ENCODE results near the gene FHAD1.
"Not testable (repeated sequence)": the region's sequence is repeated elsewhere in the genome, so short reads cannot be mapped to it uniquely, and the experiment has no call there.

FHAD1 gene

GRCh38 chr1:15276691-15277446 lies 29.8 kb downstream of the FHAD1 start:
- DNase-seq (ENCODE audit: low read depth): no peak

- no peak for DNase-seq (ENCODE audit: low read depth)
These were observed 30.4 kb downstream of the FHAD1 start for GRCh38 chr1:15277447-15277838.

DNA sequence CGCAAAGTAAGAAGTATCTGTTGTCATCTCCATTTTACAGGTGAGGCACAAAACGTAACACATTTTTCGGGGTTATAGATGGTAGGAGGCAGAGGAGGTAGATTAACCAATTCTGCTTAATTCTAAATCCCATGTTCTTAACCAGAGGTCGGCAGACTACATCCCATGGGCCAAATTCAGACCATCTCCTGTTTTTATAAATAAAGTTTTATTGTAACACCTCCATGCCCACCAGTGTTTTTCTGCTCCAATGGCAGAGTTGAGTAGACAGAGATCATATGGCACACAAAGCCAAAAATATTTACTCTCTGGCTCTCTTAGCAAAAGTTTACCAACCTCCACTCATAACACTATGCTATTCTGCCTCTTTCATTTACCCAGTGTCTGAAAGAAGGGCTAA lies 30.9 kb downstream of the FHAD1 start:
- no peak for DNase-seq (ENCODE audit: low read depth)

DNA sequence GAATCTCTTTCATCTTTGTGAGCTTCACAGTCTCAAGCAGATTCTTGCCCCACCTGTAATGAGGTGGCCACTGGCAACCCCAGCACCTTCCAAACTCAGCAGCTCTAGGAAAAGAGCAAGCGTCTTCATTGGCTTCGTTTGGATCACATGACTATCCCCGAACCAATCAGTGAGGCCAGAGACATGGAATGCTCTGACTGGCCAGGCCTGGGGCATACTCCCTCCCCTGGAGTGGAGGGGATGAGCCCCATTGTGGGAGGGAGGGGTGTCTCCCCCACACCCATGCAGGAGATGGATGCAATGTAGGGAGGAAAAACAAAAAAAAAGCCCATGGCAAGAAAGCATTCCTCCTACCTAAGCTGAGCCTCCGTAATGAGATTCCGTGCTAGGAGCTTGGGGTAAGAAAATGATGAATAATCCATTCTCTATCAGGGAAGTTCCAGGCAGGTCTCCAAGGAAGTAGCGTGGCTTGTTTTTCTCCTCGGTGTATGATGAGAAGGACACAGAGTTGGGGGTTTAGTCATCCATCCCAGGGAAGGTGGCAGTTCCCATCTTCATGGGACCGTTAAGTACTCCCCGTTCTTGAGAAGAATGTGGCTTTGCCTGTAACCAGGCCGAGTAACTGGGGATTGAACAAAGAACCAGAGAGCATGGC lies 32.7 kb downstream of the FHAD1 start:
- DNase-seq (ENCODE audit: low read depth): no peak

DNA sequence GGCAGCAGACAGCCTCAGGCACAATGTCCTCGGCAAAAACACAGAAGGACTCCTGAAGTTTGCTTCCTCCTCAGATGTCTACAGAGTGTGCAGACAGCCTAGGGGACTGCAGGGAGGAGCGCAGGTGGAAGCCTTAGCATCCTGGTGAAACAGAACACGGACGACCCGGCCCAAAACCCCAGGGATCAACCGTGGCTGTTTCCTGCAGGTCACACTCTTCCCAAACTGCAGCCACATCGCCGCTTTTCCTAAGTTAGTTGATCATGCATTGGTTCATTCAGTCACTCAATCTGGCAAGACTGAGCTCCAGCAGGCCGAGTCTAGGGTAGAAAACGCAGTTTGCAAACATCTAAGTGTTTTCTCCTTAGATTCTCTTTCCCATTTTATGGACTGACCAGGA lies 33.4 kb downstream of the FHAD1 start:
- DNase-seq (ENCODE audit: low read depth): no peak

DNA sequence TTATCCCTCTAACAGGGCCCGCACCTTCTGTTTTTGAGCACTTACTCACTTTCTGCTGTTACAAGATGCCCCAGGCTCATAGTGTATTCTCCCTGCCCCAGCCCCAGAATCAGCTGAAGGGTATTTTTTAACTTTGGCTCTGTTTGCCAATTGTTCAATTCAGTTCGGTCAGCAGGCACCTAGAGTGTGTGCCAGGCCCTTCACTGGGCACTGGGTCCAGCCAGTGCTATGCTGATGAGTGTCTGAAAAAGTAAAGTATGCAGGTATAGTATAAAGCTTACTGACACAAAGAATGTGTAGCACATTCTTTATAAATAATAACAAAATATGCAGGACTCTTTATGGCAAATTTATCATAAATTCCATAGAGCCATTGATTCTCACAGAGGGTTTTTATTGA lies 35.0 kb downstream of the FHAD1 start:
- DNase-seq (ENCODE audit: low read depth): no peak

- DNase-seq (ENCODE audit: low read depth): no peak
These were observed 35.9 kb downstream of the FHAD1 start for GRCh38 chr1:15282810-15283474.

GRCh38 chr1:15283526-15283925 lies 36.5 kb downstream of the FHAD1 start:
- no peak for DNase-seq (ENCODE audit: low read depth)

DNA sequence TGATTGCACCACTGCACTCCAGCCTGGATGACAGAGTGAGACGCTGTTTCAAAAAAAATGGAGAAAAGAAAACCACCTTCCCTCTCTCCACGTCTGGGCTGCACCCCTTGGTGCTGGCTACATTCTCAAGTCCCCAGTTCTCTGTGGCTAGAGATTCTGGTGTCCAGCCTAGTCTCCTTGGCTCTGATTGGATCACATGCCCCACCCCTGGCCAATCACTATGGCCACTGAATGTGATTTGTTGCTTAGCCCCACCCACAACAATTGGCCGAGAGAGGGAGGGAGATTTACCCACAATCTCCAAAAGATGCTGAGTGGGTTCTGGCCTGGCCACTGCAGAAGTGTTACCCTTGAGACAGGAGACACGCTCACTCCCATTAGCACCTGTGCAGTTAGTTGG lies 39.4 kb downstream of the FHAD1 start:
- no peak for DNase-seq (ENCODE audit: low read depth)

GRCh38 chr1:15287035-15287979 lies 40.3 kb downstream of the FHAD1 start:
- DNase-seq (ENCODE audit: low read depth): no peak

GRCh38 chr1:15288173-15288926 lies 41.3 kb downstream of the FHAD1 start:
- no peak for DNase-seq (ENCODE audit: low read depth)

DNA sequence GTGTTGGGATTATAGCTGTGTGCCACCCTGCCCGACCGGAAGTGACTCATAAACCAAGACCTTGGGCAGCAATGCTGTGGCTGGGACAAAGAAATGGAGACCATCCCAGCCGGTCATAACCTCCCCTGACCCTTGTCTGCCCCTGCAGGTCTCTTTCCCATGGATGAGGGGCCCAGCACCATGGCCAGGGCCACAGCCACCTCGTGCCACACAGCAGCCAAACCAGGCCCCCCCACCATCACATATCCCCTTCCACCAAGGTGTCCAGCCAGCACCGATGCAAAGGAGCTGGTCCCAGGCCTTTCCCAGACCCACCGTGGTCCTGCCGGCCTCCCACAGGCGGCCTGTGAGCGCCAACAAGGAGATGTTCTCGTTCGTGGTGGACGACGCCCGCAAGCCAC lies 42.2 kb downstream of the FHAD1 start:
- DNase-seq (ENCODE audit: low read depth): no peak

- no peak for DNase-seq (ENCODE audit: low read depth)
These were observed 43.4 kb downstream of the FHAD1 start for GRCh38 chr1:15290382-15290781.

DNA sequence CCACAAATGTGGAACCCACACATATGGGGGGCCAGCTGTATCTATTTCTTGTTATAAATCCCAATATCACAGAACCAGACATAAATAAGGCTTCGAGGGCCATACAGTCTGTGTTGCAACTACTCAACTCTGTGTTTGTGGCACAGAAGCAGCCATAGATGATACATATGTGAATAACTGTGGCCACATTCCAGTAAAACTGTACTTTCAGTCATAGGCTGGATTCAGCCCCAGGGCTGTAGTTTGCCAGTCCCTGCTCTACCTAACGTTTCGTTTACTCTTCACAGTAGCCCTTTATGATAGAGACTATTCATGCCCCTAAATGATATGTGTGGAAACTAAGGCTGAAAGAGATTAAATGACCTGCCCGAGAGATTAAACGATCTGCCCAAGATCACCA lies 48.7 kb downstream of the FHAD1 start:
- DNase-seq (ENCODE audit: low read depth): no peak

DNA sequence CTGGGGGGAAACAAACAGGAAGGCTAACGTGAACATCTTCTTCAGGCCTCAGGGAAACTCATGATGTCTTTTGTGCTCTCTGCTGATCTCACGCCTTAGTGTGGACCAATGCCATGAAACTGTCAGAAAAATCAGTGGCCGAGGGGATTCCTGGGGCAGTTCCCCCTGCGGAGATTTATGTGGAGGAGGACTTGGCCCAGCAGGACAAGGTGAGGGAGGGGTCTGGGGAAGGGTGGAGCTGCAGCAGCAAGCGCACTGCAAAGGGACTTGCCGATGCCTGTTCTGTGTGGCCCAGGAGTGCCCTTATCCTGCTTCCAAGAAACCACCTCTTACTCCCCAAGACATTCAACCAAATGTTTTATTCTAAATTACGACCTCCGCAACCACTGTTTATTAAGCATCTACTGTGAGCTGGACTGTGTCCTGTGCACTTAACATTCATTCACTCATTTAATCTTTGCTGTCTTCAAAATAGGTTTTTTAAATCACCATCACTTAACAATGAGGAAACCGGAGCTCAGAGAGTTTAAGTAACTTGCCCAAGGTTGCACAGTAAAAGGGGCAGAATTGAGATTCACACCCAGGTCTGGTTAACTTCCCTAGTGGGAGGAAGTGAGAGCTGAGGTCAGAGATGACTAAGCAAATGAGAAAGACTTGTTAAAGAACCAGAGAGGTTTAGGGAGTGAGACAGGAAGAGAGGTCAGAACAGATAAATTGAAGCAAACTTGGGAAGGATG lies 49.7 kb downstream of the FHAD1 start:
- no peak for DNase-seq (ENCODE audit: low read depth)

GRCh38 chr1:15297975-15298374 lies 51.0 kb downstream of the FHAD1 start:
- not testable (repeated sequence) for DNase-seq (ENCODE audit: low read depth)

DNA sequence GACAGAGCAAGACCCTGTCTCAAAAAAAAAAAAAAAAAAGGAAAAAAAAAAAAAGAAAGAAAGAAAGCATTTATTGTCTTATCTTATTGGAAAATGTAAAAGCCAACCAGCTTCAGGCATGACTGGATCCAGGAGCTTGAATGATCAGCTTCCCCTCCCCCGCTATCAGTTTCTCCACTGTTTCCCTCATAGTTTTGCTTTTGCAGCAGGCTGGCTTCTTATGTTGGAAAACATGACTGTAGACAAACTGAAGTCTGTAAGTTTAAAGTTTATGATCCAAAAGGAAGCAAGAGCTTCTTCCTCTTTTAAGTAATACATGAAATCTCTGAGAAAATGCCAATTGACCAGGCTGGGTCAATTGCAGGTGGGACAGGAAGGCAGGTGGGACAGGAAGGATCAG lies 52.2 kb downstream of the FHAD1 start:
- DNase-seq (ENCODE audit: low read depth): no peak

DNA sequence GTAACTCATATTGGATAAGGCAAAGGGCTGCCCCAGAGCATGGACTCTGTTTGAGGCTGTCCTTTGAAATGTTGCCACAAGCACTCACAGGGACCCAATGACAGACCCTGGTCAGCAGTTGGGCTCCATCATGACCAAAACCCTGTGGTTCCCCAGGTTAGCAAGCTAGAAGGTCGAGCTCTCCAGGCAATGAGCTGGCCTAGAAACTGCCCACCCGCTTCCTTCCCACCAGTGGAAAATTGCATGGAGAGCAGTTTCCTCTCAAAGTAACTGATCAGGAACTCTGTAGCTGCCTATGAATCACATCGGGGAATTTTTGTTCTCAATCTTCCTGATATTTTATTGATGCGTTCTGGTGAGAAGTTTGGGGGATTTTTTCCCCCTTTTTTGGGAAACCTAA lies 52.8 kb downstream of the FHAD1 start:
- DNase-seq (ENCODE audit: low read depth): no peak

DNA sequence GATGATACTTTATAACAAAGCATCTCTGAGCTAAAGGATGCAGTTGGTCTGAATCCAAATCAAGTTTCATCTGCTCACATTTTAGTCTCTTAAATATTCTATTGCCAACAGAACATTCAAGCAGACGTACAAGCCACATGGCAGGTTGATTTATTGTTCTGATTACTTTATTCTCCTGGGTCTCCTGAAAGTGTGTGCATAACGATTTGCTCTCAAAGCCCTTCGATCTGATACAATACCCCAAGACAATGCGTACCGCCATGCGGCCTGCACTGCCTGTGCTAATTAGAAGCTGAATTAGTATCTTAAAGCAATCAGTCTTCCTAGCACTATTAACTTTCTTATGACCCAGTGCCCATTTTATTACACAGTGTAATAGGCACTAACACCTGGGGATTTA lies 56.9 kb downstream of the FHAD1 start:
- DNase-seq (ENCODE audit: low read depth): no peak

- DNase-seq (ENCODE audit: low read depth): peak; percentile 36
These were observed 57.9 kb downstream of the FHAD1 start for GRCh38 chr1:15304708-15305467.

All from activated T-helper 1 cell treated with Interleukin-2 at 50 U/mL for 16 hours (primary cell).